ENCODE results near the gene MGAT4A.
"Not testable (repeated sequence)": the region's sequence is repeated elsewhere in the genome, so short reads cannot be mapped to it uniquely, and the experiment has no call there.

Gene MGAT4A

GRCh38 chr2:98598781-98599428, 132.0 kb downstream of the MGAT4A start:
- no peak for DNase-seq

GRCh38 chr2:98594665-98595064, 136.3 kb downstream of the MGAT4A start:
- not testable (repeated sequence) for DNase-seq

GRCh38 chr2:98592565-98592964, 138.4 kb downstream of the MGAT4A start:
- DNase-seq = no peak

GRCh38 chr2:98589489-98589888, 141.4 kb downstream of the MGAT4A start:
- no peak for DNase-seq

GRCh38 chr2:98588880-98589431, 142.0 kb downstream of the MGAT4A start:
- no peak for DNase-seq

- DNase-seq = no peak
Observed at GRCh38 chr2:98586551-98587140, 144.3 kb downstream of the MGAT4A start.

- DNase-seq = no peak
Observed at GRCh38 chr2:98585386-98585785, 145.5 kb downstream of the MGAT4A start.

- DNase-seq = no peak
Observed at GRCh38 chr2:98583816-98584618, 146.9 kb downstream of the MGAT4A start.

- DNase-seq = no peak
Observed at GRCh38 chr2:98583276-98583675, 147.7 kb downstream of the MGAT4A start.

GRCh38 chr2:98582523-98582922, 148.4 kb downstream of the MGAT4A start:
- DNase-seq = no peak

GRCh38 chr2:98580656-98581284, 150.2 kb downstream of the MGAT4A start:
- DNase-seq = no peak

GRCh38 chr2:98579926-98580325, 151.0 kb downstream of the MGAT4A start:
- DNase-seq = no peak

- DNase-seq = no peak
Observed at GRCh38 chr2:98578231-98578630, 152.7 kb downstream of the MGAT4A start.

- DNase-seq = no peak
Observed at GRCh38 chr2:98577313-98577712, 153.6 kb downstream of the MGAT4A start.

GRCh38 chr2:98576666-98577312, 154.1 kb downstream of the MGAT4A start:
- DNase-seq = no peak

- no peak for DNase-seq
Observed at GRCh38 chr2:98573426-98573825, 157.5 kb downstream of the MGAT4A start.

- no peak for DNase-seq
Observed at GRCh38 chr2:98572676-98573075, 158.3 kb downstream of the MGAT4A start.

- DNase-seq = no peak
Observed at GRCh38 chr2:98572211-98572610, 158.7 kb downstream of the MGAT4A start.

GRCh38 chr2:98571796-98572195, 159.1 kb downstream of the MGAT4A start:
- DNase-seq = no peak

GRCh38 chr2:98571121-98571701, 159.7 kb downstream of the MGAT4A start:
- no peak for DNase-seq

GRCh38 chr2:98570356-98570755, 160.6 kb downstream of the MGAT4A start:
- DNase-seq = no peak

GRCh38 chr2:98569915-98570314, 161.0 kb downstream of the MGAT4A start:
- no peak for DNase-seq

Data from activated naive CD4-positive, alpha-beta T cell (primary cell).